Calu3 (cell line): Measurements from ENCODE around the gene RPS6KC1. TPM values are rescaled to one million over a fixed set of nuclear protein-coding genes. Genes with fewer than 3 reads are reported as not detected.

Experiments
- BruUV-seq: library from RNA; stranded (reverse); fragments of 400-500 nt; replicated peaks from 2 replicates; lab custom pipeline; 2021; lab: Mats Ljungman, UMichigan
- CTCF ChIA-PET: fragments of 300-600 bp; sonication (Branson Sonifier 250); formaldehyde crosslinking; loops from one replicate; lab custom pipeline; 2022; ENCODE audit warnings: antibody characterized with exemption; lab: Charles Lee
- DNase-seq: peaks from one replicate; pipeline ENCODE4 v3.0.0; 2022
- H3K27ac Mint-ChIP-seq: one replicate; pipeline ENCODE4 v1.8.0; 2022; ENCODE audit warnings: mixed read lengths; ENCODE audit not compliant: unreplicated experiment
- H3K27me3 Mint-ChIP-seq: one replicate; pipeline ENCODE4 v1.8.0; 2022; ENCODE audit warnings: mixed read lengths; ENCODE audit not compliant: unreplicated experiment
- H3K36me3 Mint-ChIP-seq: one replicate; pipeline ENCODE4 v1.8.0; 2022; ENCODE audit warnings: mild to moderate bottlenecking, moderate library complexity, mixed read lengths; ENCODE audit not compliant: insufficient read depth, unreplicated experiment
- H3K4me1 Mint-ChIP-seq: one replicate; pipeline ENCODE4 v1.8.0; 2022; ENCODE audit warnings: mild to moderate bottlenecking, low read depth, mixed read lengths; ENCODE audit not compliant: unreplicated experiment
- H3K4me3 Mint-ChIP-seq: one replicate; pipeline ENCODE4 v1.8.0; 2022; ENCODE audit warnings: mild to moderate bottlenecking, low read depth, moderate library complexity, mixed read lengths; ENCODE audit not compliant: unreplicated experiment
- H3K9me3 Mint-ChIP-seq: one replicate; pipeline ENCODE4 v1.8.0; 2022; ENCODE audit warnings: low read depth, mixed read lengths; ENCODE audit not compliant: unreplicated experiment
- CTCF ChIP-seq: fragments of 200-600 bp; IDR thresholded peaks from one replicate; pipeline ENCODE4 v1.8.0; 2022; ENCODE audit warnings: antibody characterized with exemption; ENCODE audit not compliant: unreplicated experiment
- intact Hi-C: fragments of 100-400 bp; cut with micrococcal nuclease; formaldehyde crosslinking; loops from one replicate; pipeline ENCODE4 v1.10.0; 2022; ENCODE audit not compliant: unreplicated experiment
- total RNA-seq: library from RNA; stranded (reverse); gene quantifications from 2 replicates; pipeline ENCODE4 v1.2.3, GENCODE V29; 2022

The RPS6KC1 gene
- total RNA-seq, 1 experiment from 2014 or later, result 23.5 TPM

DNA sequence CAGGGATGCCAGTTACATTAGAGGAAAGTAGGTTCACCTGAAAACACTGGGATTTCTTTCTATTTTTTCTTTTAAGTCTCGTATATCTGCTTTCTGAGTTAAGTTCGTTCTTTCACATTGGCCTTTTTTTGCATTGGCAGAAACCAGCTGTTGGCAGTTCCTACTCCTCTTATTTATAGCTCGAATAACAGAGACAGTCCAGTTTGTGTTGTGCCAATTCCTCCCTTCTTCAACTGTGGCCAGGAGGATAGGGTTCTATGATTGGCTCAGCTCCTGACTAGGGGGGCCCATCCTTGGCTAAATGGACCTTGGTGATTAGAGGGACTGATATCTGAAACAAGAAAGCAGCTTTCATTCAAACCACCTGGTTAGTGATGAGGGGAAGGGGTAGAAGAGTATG lies 115.8 kb downstream of the RPS6KC1 start:
- Mint-ChIP-seq H3K36me3 (no peaks in the 10 kb centered on the region), H3K27me3 (no peaks in the 10 kb centered on the region), H3K4me1 (no peaks in the 10 kb centered on the region), H3K4me3 (no peak overlapping the region), H3K9me3 (no peaks in the 10 kb centered on the region), H3K27ac (no peak overlapping the region)
- BruUV-seq, result no TSS peak
- no peak for DNase-seq
- CTCF ChIA-PET, result no interaction called here
- intact Hi-C loops, result no loop called here
- no peak for TF ChIP-seq CTCF

DNA sequence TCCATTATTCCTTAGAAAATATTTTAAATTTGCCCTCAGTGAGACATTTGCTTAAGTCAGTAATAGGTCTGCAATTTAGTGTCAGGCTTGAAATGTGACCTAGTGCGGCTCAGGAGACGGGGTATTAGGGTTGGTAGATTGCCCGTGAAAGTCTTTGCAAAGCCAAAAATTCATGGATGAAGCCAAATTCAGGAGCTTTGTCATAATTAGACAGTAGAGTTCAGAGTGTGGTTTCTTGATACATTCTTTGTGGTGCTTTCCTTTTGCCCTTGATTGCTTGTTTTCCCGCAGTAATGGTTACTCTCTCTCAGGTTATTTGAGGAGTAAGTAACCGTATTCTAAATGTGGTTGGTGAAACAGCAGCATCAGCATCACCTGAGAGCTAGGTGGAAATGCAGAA lies 120.7 kb downstream of the RPS6KC1 start:
- intact Hi-C loops, result no loop called here
- no peaks in the 10 kb centered on the region for H3K9me3 Mint-ChIP-seq
- TF ChIP-seq CTCF, result no peak
- H3K4me3 Mint-ChIP-seq, result no peak overlapping the region
- CTCF ChIA-PET, result no interaction called here
- no peak for DNase-seq
- no peaks in the 10 kb centered on the region for H3K4me1 Mint-ChIP-seq
- H3K27me3 Mint-ChIP-seq, result no peaks in the 10 kb centered on the region
- no TSS peak for BruUV-seq
- no peaks in the 10 kb centered on the region for H3K36me3 Mint-ChIP-seq
- no peak overlapping the region for H3K27ac Mint-ChIP-seq

- H3K27me3 Mint-ChIP-seq, result no peaks in the 10 kb centered on the region
- no peak for TF ChIP-seq CTCF
- no peaks in the 10 kb centered on the region for H3K4me1 Mint-ChIP-seq
- no peak overlapping the region for H3K4me3 Mint-ChIP-seq
- H3K27ac Mint-ChIP-seq, result no peak overlapping the region
- BruUV-seq, result no TSS peak
- intact Hi-C loops, result no loop called here
- DNase-seq, result no peak
- no peaks in the 10 kb centered on the region for H3K36me3 Mint-ChIP-seq
- H3K9me3 Mint-ChIP-seq, result no peaks in the 10 kb centered on the region
- CTCF ChIA-PET, result no interaction called here
These were observed 125.3 kb downstream of the RPS6KC1 start for GRCh38 chr1:213176341-213176740.

GRCh38 chr1:213179784-213180183 lies 128.7 kb downstream of the RPS6KC1 start:
- CTCF ChIA-PET, result no interaction called here

More at GRCh38 chr1:213179784-213180183, 128.7 kb downstream of the RPS6KC1 start:
- no peak for TF ChIP-seq CTCF
- Mint-ChIP-seq H3K36me3 (no peaks in the 10 kb centered on the region), H3K4me3 (no peak overlapping the region), H3K4me1 (peaks cover 11% of the 10 kb centered on the region), H3K9me3 (no peaks in the 10 kb centered on the region), H3K27ac (no peak overlapping the region), H3K27me3 (no peaks in the 10 kb centered on the region)
- no peak for DNase-seq
- intact Hi-C loops, result loop anchor here (1.0 to 2.0 kb wide), 2 partner anchors 47 to 56 kb away; no protein-coding TSS in a partner anchor
- BruUV-seq, result no TSS peak
